K562 (cell line): ENCODE data around the gene ARL16. TPM values are rescaled to one million over a fixed set of nuclear protein-coding genes. Genes with fewer than 3 reads are reported as not detected.
A peak's percentile ranks its signal among the peaks of the same experiment; 100 is the strongest.

ENCODE experiments used
- BRD4 ChIP-seq: fragments of 200-600 bp; sonication (generic); IDR thresholded peaks from 2 replicates; pipeline ENCODE4 v1.6.1; 2017; ENCODE audit warnings: inconsistent platforms
- CBX3 ChIP-seq, 2 experiments: IDR thresholded peaks; 1 replicate in 1 of 2; 2 replicates in 1 of 2; pipeline ENCODE4 v1.6.1; 2012; ENCODE audit warnings: inconsistent platforms in 2 of 2, low read length in 2 of 2, borderline replicate concordance in 1 of 2, control low read depth in 1 of 2
- CBX8 ChIP-seq: fragments of 200-600 bp; sonication (generic); IDR thresholded peaks from 2 replicates; pipeline ENCODE4 v1.6.1; 2012; ENCODE audit warnings: borderline replicate concordance, mixed run types, low read depth, mild to moderate bottlenecking, moderate library complexity, mixed read lengths, low read length, control low read depth, inconsistent platforms; ENCODE audit not compliant: poor library complexity, severe bottlenecking; ENCODE audit errors: extremely low read depth
- CSDE1 ChIP-seq, 2 experiments: fragments of 450-650 bp; IDR thresholded peaks; 2 replicates each; pipeline ENCODE4 v1.6.1; 2016; ENCODE audit warnings: mild to moderate bottlenecking in 1 of 2
- FIP1L1 ChIP-seq: fragments of 200-400 bp; formaldehyde crosslinking; IDR thresholded peaks from 2 replicates; pipeline ENCODE4 v1.6.1; 2018; ENCODE audit warnings: mild to moderate bottlenecking, low read depth, low read length; ENCODE audit not compliant: poor library complexity, severe bottlenecking
- IRF2 ChIP-seq: sonication (generic); formaldehyde crosslinking; IDR thresholded peaks from 2 replicates; pipeline ENCODE4 v1.8.1; 2022; ENCODE audit warnings: mild to moderate bottlenecking, missing genetic modification reagents
- MAZ ChIP-seq, 2 experiments: fragments of 450-650 bp in 1 of 2; sonication (generic) in 1 of 2; formaldehyde crosslinking; IDR thresholded peaks in 1 of 2; conservative IDR thresholded peaks in 1 of 2; 2 replicates each; pipeline versions ENCODE4 v1.4.0 to v1.5.0; 2020; ENCODE audit warnings: mild to moderate bottlenecking in 1 of 2, missing genetic modification reagents in 1 of 2
- MTA3 ChIP-seq: fragments of 450-650 bp; formaldehyde crosslinking; IDR thresholded peaks from 2 replicates; pipeline ENCODE4 v1.6.1; 2017; ENCODE audit warnings: mild to moderate bottlenecking, borderline replicate concordance
- NCOA1 ChIP-seq: fragments of 450-650 bp; IDR thresholded peaks from 2 replicates; pipeline ENCODE4 v1.6.1; 2016; ENCODE audit warnings: low read depth
- PRDM10 ChIP-seq: fragments of 450-650 bp; IDR thresholded peaks from 2 replicates; pipeline ENCODE4 v1.6.1; 2018; ENCODE audit not compliant: partially characterized antibody
- RBBP5 ChIP-seq: fragments of 200-600 bp; sonication (generic); IDR thresholded peaks from 2 replicates; pipeline ENCODE4 v1.6.1; 2012; ENCODE audit warnings: borderline replicate concordance, mild to moderate bottlenecking, low read length, control low read depth, inconsistent platforms; ENCODE audit not compliant: insufficient read depth, poor library complexity, severe bottlenecking
- RBFOX2 ChIP-seq: fragments of 200-400 bp; formaldehyde crosslinking; IDR thresholded peaks from 2 replicates; pipeline ENCODE4 v1.6.1; 2017; ENCODE audit warnings: low read depth, mild to moderate bottlenecking, low read length, moderate library complexity
- SETDB1 ChIP-seq: IDR thresholded peaks from one replicate; pipeline ENCODE4 v1.6.1; 2012; ENCODE audit warnings: low read length, control low read depth, inconsistent platforms
- SIN3A ChIP-seq, 2 experiments: fragments of 150-350 bp in 1 of 2; IDR thresholded peaks; 2 replicates each; pipeline ENCODE4 v1.6.1; 2011 to 2016; ENCODE audit warnings: borderline replicate concordance in 2 of 2, low read depth in 2 of 2, low read length in 2 of 2, mild to moderate bottlenecking in 2 of 2, moderate library complexity in 2 of 2; ENCODE audit not compliant: control insufficient read depth in 1 of 2
- SMC3 ChIP-seq: conservative IDR thresholded peaks from 2 replicates; pipeline ENCODE4 v1.6.1; 2011; ENCODE audit warnings: low read depth, low read length, improper control_type of control experiment; ENCODE audit not compliant: insufficient read depth
- SP1 ChIP-seq: sonication (generic); formaldehyde crosslinking; IDR thresholded peaks from 2 replicates; pipeline ENCODE4 v1.8.1; 2022; ENCODE audit warnings: mild to moderate bottlenecking, missing genetic modification reagents
- TEAD1 ChIP-seq, 2 experiments: fragments of 450-650 bp in 1 of 2; sonication (generic) in 1 of 2; formaldehyde crosslinking; IDR thresholded peaks; 2 replicates each; pipeline versions ENCODE4 v1.4.0 to v1.8.0; 2020 to 2022; ENCODE audit warnings: mild to moderate bottlenecking in 2 of 2, missing genetic modification reagents in 1 of 2
- ZNF3 ChIP-seq: fragments of 250-450 bp; sonication (Bioruptor Pico); IDR thresholded peaks from 2 replicates; pipeline ENCODE4 v1.5.0; 2021; ENCODE audit warnings: mild to moderate bottlenecking, moderate library complexity
- polyA plus RNA-seq, 8 experiments: library from polyadenylated mRNA; depleted of rRNA in 4 of 8; stranded (reverse) in 5 of 8; unstranded in 3 of 8; fragments of >200 nt; fragmentation: Nextera tagmentation in 2 of 8; fragmentation: Illumina TruSeq in 1 of 8; extraction: Ambion mirVana in 2 of 8; extraction: Trizol in 1 of 8; gene quantifications; 2 replicates each; pipeline versions ENCODE4 v1.2.1 to v1.2.3, GENCODE V29; 2011 to 2014; ENCODE audit warnings: inconsistent platforms in 1 of 8, missing spikeins in 1 of 8
- total RNA-seq, 7 experiments: library from RNA; depleted of rRNA in 6 of 7; stranded (reverse); fragments of >200 nt in 6 of 7; fragmentation: Illumina TruSeq in 2 of 7; extraction: Trizol in 2 of 7; gene quantifications; 2 replicates each; pipeline versions ENCODE4 v1.2.1 to v1.2.3, GENCODE V29; 2011 to 2021; ENCODE audit warnings: low replicate concordance in 1 of 7
- TF ChIP-seq, protein P1 (sequence below): sonication (generic); formaldehyde crosslinking; IDR thresholded peaks from 2 replicates; pipeline ENCODE4 v1.8.1; 2023; ENCODE audit warnings: mild to moderate bottlenecking, missing genetic modification reagents
- TF ChIP-seq, protein P2 (sequence below): fragments of 450-650 bp; IDR thresholded peaks from 2 replicates; pipeline ENCODE4 v1.6.1; 2017; ENCODE audit warnings: antibody characterized with exemption

Gene ARL16
- total and polyA plus RNA-seq, 9 of the 15 experiments (the other 6 are each of a cell fraction or from before 2014, with no cell fraction given) = 5.4 to 32.4 (median 22.6) TPM

- TF ChIP-seq NCOA1 (no peak), CBX3 (IDR thresholded peaks at IDR 0.05; ENCODE audit: borderline replicate concordance in 1 of 2, low read length in 2 of 2) (no peak), FIP1L1 (peak; percentile 57), RBBP5 (peak; percentile 92), CBX8 (no peak), RBFOX2 (peak; percentile 97), IRF2 (CRISPR knock-in tag) (no peak), SMC3 (no peak), TEAD1 (CRISPR knock-in tag; IDR thresholded peaks at IDR 0.05) (peak in 1 of 2 experiments; percentile 38; a peak in 1 of 4 replicates), SP1 (peak; percentile 53), ZNF3 (CRISPR knock-in tag) (no peak), MAZ (CRISPR knock-in tag; conservative IDR thresholded peaks at IDR 0.05 in 1 of 2, IDR thresholded peaks at IDR 0.05 in 1 of 2) (peak; percentile 56 to 73; a peak in 3 of 4 replicates), PRDM10 (peak; percentile 15), SIN3A (IDR thresholded peaks at IDR 0.05; ENCODE audit: borderline replicate concordance in 2 of 2, control insufficient read depth in 1 of 2, low read depth in 2 of 2, low read length in 2 of 2) (peak; percentile 85), CSDE1 (IDR thresholded peaks at IDR 0.05) (no peak), MTA3 (peak; percentile 72), SETDB1 (no peak), BRD4 (peak; percentile 69; the same call in 1 of the 2 replicates)
- TF ChIP-seq, protein P1, sequence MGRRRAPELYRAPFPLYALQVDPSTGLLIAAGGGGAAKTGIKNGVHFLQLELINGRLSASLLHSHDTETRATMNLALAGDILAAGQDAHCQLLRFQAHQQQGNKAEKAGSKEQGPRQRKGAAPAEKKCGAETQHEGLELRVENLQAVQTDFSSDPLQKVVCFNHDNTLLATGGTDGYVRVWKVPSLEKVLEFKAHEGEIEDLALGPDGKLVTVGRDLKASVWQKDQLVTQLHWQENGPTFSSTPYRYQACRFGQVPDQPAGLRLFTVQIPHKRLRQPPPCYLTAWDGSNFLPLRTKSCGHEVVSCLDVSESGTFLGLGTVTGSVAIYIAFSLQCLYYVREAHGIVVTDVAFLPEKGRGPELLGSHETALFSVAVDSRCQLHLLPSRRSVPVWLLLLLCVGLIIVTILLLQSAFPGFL (CRISPR knock-in tag) = no peak
- TF ChIP-seq, protein P2, sequence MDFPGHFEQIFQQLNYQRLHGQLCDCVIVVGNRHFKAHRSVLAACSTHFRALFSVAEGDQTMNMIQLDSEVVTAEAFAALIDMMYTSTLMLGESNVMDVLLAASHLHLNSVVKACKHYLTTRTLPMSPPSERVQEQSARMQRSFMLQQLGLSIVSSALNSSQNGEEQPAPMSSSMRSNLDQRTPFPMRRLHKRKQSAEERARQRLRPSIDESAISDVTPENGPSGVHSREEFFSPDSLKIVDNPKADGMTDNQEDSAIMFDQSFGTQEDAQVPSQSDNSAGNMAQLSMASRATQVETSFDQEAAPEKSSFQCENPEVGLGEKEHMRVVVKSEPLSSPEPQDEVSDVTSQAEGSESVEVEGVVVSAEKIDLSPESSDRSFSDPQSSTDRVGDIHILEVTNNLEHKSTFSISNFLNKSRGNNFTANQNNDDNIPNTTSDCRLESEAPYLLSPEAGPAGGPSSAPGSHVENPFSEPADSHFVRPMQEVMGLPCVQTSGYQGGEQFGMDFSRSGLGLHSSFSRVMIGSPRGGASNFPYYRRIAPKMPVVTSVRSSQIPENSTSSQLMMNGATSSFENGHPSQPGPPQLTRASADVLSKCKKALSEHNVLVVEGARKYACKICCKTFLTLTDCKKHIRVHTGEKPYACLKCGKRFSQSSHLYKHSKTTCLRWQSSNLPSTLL = no peak
These were observed 17.0 kb downstream of the ARL16 start, which contains the start of the genes CCDC137 and OXLD1 (continued) for GRCh38 chr17:81666342-81667191.
